ENCODE results near the gene CAPN8.

- TF ChIP-seq CTCF (IDR thresholded peaks at IDR 0.05) (no peak), POLR2A (IDR thresholded peaks at IDR 0.05) (no peak)
Observed at GRCh38 chr1:223551610-223552009, 113.9 kb downstream of the CAPN8 start.

Data from thyroid gland (tissue), 4 donors.